Measurements from ENCODE around the gene GDAP1L1. TPM values are rescaled to one million over a fixed set of nuclear protein-coding genes. Genes with fewer than 3 reads are reported as not detected.

GDAP1L1 gene
- total RNA-seq, 4 donors from 2014 or later, result 0.41 TPM; not detected in 3

DNA sequence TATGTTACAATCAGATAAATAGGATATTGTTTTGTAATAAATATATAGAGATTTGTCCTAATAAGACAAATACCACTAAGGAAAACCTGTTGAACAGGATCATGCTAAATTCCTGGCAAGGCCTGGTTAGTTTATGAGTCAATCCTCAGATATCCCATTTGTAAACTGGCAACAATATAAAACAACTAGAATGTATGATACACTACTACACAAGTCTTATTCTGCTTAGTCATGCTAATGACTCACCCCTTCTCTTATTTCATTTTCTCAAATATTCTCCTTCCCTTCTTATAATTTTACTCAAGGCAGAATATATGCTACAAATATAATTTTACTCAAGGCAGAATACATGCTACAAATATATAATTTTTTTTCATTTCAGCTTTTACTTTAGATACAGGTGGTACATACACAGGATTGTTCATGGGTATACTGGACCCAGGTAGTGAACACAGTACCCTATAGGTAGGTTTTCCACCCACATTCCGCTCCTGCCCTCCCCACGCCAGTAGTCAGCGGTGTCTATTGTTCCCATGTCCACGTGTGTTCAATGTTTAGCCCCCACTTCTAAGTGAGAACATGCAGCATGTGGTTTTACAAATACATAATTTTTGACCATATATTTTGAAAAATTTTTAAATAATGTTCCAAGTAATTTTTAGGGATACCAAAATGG, 42.8 kb upstream of the GDAP1L1 start:
- peaks cover 4 to 5% of the 10 kb centered on the region in 2 donors for H3K4me1 ChIP-seq

DNA sequence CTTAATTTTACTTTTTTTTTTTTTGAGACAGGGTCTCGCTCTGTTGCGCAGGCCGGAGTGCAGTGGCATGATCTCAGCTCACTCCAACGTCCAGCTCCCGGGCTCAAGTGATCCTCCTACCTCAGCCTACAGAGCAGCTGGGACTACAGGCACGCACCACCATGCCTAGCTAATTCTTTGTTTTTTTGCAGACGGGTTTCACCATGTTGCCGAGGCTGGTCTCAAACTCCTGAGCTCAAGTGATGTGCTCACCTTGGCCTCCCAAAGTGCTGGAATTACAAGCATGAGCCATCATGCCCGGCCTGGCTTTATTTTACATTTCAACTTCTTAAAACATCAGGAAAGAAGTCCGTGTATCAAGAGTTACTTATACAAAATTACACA, 42.3 kb upstream of the GDAP1L1 start:
- H3K4me1 ChIP-seq, result peaks cover 4 to 5% of the 10 kb centered on the region in 2 donors
- DNase-seq, result no peak
- TF ChIP-seq, protein P1, sequence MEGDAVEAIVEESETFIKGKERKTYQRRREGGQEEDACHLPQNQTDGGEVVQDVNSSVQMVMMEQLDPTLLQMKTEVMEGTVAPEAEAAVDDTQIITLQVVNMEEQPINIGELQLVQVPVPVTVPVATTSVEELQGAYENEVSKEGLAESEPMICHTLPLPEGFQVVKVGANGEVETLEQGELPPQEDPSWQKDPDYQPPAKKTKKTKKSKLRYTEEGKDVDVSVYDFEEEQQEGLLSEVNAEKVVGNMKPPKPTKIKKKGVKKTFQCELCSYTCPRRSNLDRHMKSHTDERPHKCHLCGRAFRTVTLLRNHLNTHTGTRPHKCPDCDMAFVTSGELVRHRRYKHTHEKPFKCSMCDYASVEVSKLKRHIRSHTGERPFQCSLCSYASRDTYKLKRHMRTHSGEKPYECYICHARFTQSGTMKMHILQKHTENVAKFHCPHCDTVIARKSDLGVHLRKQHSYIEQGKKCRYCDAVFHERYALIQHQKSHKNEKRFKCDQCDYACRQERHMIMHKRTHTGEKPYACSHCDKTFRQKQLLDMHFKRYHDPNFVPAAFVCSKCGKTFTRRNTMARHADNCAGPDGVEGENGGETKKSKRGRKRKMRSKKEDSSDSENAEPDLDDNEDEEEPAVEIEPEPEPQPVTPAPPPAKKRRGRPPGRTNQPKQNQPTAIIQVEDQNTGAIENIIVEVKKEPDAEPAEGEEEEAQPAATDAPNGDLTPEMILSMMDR (IDR thresholded peaks at IDR 0.05), result no peak
- TF ChIP-seq POLR2A (IDR thresholded peaks at IDR 0.05), result no peak
- no peaks in the 10 kb centered on the region for H3K36me3 ChIP-seq
- H3K4me3 ChIP-seq, result no peak overlapping the region
- no peaks in the 10 kb centered on the region for H3K9me3 ChIP-seq
- intact Hi-C loops (cut with DNase I; ENCODE audit: low total_unique reads), result no loop called here
- no peaks in the 10 kb centered on the region for H3K27me3 ChIP-seq
- peak overlapping the region in 1 of 2 donors; percentile 48 for H3K27ac ChIP-seq

More for the DNA sequence above, 42.8 kb upstream of the GDAP1L1 start:
- Histone ChIP-seq H3K36me3 (no peaks in the 10 kb centered on the region), H3K27me3 (no peaks in the 10 kb centered on the region), H3K27ac (peak overlapping the region; percentile 28 to 48), H3K9me3 (no peaks in the 10 kb centered on the region), H3K4me3 (no peak overlapping the region)
- no peak for TF ChIP-seq POLR2A (IDR thresholded peaks at IDR 0.05)
- DNase-seq, result no peak
- intact Hi-C loops (cut with DNase I; ENCODE audit: low total_unique reads), result no loop called here

DNA sequence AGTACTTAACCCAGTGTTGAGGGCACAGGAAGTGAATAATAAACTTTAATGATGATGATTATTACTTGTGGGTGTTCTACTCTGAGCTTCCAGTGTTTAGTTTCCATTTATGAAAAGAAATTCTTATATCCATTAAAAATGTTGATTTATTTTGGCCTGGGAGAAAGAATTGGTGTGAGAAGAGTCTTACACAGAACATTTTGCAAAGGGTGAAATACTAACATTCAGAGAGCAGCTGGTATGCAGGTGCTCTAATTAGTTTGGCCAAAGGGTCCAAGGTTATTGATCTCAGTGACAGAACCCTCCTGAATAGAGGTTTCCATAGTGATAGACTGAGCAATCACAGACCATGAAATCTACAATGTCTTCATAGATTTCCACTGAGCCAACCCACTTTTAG, 41.0 kb upstream of the GDAP1L1 start:
- Histone ChIP-seq H3K27ac (no peak overlapping the region), H3K4me3 (no peak overlapping the region), H3K36me3 (no peaks in the 10 kb centered on the region), H3K4me1 (peaks cover 4 to 5% of the 10 kb centered on the region in 2 donors), H3K9me3 (no peaks in the 10 kb centered on the region), H3K27me3 (no peaks in the 10 kb centered on the region)
- intact Hi-C loops (cut with DNase I; ENCODE audit: low total_unique reads), result no loop called here
- no peak for DNase-seq
- TF ChIP-seq POLR2A (IDR thresholded peaks at IDR 0.05), result no peak
- TF ChIP-seq, protein P1 (IDR thresholded peaks at IDR 0.05), result no peak

DNA sequence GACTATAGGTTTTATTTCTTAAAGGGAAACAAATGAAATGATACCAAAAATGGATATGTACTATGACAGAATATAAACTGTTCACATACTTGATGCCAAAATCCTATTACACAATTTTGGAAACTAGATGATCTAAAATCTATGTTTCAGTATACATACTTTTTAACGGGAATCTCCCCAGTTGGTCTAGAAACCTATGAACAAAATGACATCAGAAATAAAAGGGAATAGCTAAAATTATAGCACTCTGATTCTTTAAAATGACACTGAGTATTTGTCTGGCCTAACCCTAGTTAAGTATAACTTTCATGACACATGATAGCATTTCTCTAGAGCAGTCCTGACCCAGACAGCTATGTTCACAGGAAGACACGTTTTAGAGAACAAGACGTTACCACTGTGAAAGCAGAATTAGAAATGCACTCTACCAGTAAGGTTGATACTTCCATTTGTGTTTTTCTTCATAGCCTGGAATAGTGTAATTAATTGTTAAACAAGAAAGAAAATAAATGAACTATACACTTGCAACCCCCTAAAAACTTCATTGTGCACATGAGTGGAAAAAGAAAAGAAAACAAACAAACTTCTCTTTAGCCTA, 39.9 kb upstream of the GDAP1L1 start:
- no peak overlapping the region for H3K27ac ChIP-seq
- H3K9me3 ChIP-seq, result no peaks in the 10 kb centered on the region
- no peaks in the 10 kb centered on the region for H3K36me3 ChIP-seq
- intact Hi-C loops (cut with DNase I; ENCODE audit: low total_unique reads), result no loop called here
- H3K4me3 ChIP-seq, result no peak overlapping the region
- H3K4me1 ChIP-seq, result peaks cover 4 to 5% of the 10 kb centered on the region in 2 donors
- H3K27me3 ChIP-seq, result no peaks in the 10 kb centered on the region
- DNase-seq, result no peak
- no peak for TF ChIP-seq POLR2A (IDR thresholded peaks at IDR 0.05)
- TF ChIP-seq, protein P1 (IDR thresholded peaks at IDR 0.05), result no peak

DNA sequence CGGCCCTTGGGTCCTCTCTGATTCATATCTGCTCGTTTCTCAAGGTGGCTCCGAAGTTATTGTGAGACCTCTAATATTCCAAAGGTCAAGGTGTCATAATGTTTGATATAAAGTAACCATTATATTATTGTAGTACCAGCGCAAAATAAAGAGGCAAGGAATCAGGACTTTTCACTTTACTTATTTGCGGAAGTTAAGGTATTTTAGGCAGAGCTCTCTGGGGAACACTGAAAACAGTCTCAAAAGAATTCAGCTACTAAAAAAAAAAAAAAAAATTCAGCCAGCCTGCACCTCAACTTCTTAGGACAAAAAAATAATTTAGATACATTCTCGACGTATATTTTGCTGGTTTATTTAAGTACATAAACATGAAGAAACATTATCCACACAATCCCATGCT, 38.9 kb upstream of the GDAP1L1 start:
- TF ChIP-seq, protein P1 (IDR thresholded peaks at IDR 0.05), result no peak
- no peak for TF ChIP-seq POLR2A (IDR thresholded peaks at IDR 0.05)
- intact Hi-C loops (cut with DNase I; ENCODE audit: low total_unique reads), result no loop called here
- Histone ChIP-seq H3K36me3 (no peaks in the 10 kb centered on the region), H3K27ac (peak overlapping the region in 1 of 2 donors; percentile 97), H3K9me3 (no peaks in the 10 kb centered on the region), H3K4me1 (peaks cover 4 to 9% of the 10 kb centered on the region in 2 donors), H3K27me3 (no peaks in the 10 kb centered on the region), H3K4me3 (no peak overlapping the region)
- DNase-seq, result no peak

All from uterus (tissue), 4 donors.